NCI-H1105 treated with DMSO at 0.1 percent for 48 hours (cell line): ENCODE measurements around the gene NOP9.
A peak's percentile ranks its signal among the peaks of the same experiment; 100 is the strongest.

Experiments used
- DNase-seq: peaks from one replicate; lab custom pipeline; 2025; lab: John Stamatoyannopoulos, UW

Gene NOP9

DNA sequence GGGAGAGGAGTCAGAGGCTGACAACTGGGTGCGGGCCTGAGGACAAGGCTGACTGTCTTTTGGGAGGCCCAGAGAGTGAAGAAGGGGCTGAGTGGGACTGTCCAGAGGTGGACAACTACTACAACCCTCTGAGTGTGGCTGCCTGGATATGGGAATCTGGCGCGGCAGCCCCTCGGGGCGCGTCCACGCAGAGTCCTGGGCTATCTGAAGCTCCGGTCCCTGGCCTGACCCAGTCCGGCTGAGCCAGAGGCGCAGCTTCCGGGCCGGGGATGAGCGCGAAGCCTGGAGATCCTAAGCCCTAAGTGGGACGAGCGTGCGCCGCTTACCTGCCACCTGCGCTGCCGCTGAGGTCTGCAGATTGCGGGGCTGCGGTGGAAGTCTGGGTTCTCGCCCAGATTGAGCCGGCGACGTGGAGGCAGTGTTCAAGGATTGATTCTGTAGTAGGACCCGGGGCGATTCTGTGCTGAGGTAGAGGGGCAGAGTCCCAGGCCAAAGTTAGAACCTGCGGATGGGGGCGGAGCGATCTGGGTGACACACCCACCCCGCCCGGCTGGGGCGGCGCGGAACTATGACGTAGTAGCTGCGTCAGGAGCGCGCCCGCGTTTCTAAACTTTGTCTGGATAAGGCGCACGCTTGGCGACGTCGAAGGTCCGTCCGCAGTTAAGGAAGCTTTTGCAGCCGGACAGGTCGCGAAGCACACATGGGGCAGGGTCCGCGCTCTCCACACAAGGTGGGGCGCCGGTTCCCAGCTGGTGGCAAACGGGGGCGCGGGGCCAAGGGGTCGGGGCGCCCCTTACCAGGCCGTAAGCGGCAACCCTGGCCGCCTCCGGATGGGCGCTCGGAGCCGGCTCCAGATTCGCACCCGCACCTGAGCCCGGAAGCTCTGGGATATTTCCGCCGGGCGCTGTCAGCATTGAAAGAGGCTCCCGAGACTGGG is at the start of gene NOP9, which contains the start of gene DHRS1:
NOP9 (plus strand) TSS at position 596 of the 937 bp plus-strand sequence; CDS start at position 701, 105 bp downstream.
DHRS1 (minus strand) TSS at position 526 of the 937 bp plus-strand sequence. CDS start 674 bp downstream, outside the sequence.
- DNase-seq, result peak; percentile 75

- no peak for DNase-seq
These were observed 49.3 kb upstream of the NOP9 start for GRCh38 chr14:24250354-24250753.

DNA sequence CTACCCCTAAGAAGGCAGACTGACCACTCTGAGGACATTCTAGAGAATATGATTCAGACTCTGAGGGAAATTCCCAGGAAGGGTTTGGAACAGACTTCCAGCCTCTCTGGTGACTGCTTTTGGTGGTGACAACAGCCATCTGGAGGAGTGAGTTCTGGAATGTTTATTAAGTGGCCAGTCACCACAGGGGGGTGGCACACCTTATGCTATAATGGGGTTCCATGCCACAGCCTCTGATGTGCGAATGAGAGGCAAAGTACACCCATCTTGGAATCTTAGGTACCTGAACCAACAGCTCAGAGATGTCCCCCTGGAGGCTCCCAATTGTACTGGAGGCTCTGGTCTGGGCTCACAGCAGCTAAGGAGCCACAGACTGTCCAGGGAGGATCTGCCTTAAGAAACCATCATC is 47.8 kb upstream of the NOP9 start:
- no peak for DNase-seq

DNA sequence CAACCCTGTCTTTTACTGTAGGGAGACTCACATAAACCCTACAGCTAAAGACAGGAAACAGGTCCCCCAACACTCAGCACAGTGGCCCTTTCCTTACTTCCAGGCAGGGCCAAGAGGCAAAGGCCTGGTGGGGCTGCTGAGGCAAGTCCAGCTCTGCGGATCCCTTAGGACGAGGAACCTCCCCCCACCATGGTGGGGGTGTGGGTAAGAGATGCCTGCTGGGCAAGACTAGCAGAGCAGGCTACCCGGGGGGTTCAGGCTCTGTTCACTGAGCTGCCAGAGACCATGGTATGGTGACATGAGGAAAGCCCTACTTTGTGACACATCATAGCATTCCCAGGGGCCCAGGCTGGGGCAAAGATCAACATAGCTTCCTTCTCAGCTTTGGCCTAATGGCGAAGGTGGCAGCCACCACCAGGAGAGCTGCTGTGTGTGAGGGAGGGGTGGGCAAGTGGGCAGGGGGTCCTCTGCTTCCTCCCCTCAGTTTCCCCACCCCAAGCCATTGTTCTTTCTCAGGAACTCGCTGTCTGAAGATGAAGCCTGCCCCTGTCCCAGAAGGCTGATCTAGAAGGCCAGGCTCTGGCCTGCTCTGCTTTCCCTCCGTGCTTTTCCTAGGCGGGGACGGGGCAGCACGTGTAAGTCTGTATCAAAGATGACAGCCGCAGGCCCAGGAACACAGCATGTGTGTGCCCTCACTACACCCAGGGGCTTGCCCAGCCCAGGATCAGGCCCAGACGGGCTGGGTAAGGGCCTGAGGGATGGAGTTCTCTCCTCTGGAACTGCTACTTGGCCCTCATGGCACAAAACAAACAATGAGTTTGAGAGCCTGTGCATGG is 47.1 kb upstream of the NOP9 start:
- no peak for DNase-seq

DNA sequence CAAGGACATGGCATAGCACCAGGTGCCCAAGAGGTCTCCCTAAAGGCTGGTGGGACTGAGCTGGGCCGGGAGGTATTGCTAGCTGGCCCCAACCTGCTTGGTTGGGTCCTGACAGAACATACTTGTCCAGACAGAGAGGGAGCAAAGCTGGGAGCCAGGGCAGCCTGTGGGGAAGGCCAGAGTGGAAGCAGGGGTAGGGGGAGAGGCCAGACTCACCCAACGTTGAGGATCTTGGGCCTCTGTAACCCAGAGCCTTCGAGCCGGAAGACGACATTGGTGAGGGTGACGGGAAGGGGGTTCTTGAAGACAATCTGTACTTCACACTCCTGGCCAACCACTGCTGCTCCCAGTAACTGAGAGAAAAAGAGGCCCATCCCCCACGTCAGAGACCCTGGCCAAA is 45.7 kb upstream of the NOP9 start:
- DNase-seq, result no peak

DNA sequence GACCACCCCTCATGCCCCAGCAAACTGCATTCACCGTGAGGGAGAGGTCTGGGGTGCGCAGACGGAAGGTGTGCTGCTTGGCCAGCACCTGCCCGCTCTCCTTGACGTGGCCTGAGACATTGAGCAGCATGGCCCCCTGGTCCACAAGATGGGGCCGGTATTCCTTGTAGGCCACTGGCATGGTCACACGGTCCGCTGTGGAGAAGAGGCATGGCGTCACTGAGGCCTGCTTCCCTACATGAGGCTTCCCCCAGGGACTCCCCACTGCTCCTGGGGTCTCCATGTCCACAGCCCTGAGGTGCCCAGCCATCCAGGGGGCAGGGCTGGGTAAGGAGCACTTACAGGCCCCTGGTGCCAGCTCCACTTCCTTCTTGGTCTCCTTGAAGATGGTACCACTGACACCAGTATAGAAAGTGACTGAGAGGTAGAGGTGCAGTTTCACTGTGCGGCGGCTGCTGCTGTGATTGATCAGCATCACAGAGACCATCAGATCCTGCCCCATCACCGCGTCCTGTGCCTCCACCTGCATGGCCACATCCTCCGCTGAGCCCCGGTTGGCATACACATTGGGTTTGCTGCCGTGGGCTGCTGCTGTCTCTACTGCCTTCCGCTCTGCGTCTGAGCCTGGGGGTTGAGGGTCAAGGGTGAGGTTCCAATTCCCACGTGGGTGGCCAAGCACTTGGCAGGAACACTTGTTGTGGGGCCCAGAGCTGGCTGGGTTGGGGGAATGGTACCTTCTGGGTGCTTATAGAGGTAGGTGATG is 44.8 kb upstream of the NOP9 start:
- no peak for DNase-seq

GRCh38 chr14:24255438-24255837 is 44.2 kb upstream of the NOP9 start:
- DNase-seq, result no peak

- no peak for DNase-seq
These were observed 43.5 kb upstream of the NOP9 start for GRCh38 chr14:24255931-24256711.

DNA sequence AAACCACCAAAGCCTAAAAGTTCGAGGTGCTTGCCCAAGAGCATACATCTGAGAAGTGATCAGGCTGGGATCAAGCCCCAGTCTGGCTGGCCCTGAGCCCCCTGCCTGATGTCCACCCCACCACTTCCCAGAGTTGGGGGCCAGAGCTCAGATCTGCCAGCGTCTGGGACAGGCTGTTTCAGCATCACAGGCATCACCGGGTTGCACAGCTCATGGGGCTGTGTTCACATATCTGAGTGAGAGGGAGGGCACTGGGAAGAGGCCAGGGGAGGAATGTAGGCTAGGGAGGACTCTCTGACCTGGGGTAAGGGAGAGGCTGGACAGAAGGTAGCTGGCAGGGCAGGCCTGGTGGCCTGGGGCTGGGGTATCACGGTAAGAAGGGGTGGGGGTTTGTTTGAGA is 42.7 kb upstream of the NOP9 start:
- DNase-seq, result no peak

DNA sequence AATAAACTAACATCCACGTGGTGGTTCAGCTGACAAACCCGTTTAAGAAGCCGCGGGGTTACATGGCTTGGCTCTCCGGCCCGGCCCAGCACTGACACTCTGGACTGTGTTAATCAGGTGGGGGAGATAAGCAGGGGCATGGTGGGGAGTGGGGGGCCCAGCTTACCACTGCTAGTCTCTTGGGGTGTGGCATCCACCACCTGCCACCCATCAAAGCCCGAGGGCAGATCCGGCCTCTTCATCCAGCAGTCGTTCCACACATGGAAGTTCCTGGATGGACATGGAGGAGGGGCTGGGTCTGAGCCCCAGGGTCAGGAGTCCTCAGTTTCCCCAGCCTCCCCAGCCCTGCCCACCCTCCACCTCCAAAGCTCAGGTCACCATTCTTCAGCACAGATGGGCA is 41.5 kb upstream of the NOP9 start:
- DNase-seq, result no peak

DNA sequence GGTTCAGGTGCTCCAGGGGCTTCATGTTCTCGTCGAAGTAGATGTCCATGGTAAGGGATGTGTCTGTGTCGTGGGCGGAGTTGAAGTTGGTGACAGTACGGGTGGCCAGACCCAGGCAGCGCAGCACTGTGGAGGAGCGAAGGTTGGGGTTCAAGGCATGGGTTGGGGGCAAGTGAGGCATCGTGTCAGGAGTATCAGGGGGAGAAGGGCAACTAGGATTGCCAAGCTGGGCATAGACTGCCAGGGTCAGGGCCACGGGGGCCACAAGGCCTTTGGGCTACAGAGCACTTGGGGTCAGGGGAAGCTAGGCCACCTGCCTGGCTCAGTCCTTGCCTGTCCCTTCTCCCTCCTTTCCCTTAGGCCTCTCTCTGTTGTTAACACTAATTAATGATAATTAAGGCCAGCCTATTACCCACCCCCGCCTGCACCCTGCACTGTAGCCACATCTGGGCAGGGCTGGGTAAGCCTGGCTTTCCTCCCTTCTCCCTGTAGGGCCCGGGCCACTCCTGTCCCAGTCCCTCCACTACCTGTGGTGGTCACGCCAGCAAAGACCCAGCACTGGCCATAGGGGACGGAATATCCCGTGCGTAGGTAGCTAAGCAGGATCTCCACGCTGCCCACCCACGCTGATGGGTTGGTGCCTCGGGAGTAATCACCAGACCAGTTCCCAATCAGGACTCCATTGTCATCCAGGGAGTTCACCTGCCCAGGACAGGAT is 40.9 kb upstream of the NOP9 start:
- DNase-seq, result no peak

DNA sequence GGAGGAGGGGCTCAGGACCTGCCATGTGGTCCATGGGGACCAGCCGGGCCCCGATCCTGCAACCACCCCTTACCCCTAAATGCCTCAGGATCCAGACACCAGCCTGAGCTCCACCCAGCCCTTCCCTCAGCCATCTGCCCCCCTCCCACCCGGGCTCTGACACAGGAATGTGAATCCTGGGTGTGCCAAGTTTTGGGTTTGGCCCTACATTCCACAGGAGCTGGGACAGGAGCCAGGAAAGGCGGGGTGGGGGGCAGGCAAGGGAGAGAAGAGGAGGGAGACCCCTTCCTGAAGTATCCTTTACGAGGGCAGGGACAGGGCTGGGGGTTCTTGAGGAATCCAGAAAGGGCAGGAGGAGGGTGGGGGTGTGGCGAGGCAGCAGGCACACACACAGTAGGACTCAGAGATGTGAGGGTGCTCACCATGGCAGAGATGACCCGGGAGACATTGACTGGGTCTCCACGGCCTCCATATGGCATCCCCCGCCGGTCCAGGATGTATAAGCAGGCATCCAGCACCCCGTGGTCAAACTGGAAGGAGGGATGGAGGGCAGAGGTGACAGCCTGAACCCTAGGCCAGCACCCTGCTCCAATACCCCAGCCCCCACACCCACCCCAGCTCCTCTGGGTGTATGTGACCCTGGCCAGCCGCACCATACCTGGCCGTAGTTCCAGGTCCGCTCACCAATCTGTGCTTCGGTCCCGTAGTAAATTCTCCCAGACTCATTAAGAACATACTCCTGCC is 40.2 kb upstream of the NOP9 start:
- no peak for DNase-seq

DNA sequence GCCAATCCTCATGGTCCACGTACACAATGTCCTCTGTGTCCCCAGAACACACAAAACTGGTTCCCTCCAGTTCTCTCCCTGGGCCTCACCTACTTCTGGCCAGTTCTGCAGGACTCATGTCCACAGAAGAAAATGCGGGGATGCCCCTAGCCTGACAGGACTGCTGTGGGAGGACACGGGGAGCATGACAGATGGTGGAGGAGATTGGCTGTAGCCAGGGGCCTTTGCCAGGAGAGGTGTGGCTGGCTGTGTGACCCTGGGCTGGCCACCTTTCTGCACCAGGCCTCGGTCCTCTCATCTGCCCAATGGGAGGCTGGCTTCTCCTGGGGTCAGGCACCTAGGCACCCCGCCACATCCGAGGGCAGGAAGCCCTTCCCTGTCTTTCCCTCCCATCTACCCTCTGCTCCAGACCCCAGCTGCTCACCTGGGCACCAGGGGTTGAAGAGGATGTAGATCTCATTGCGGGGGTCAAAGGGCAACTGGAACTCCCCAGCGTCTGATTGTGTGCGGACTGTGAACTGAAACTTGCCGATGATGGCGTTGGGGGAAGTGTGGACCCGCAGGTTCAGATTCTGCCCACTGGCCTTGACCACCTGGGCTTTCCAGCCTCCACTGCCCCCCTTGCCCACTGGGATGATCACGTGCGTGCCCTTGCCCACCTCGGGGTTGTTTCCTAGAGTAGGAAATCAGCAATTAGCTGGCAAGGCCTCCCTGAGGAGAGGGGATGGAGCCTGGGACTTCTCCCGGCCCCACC is 39.4 kb upstream of the NOP9 start:
- no peak for DNase-seq

DNA sequence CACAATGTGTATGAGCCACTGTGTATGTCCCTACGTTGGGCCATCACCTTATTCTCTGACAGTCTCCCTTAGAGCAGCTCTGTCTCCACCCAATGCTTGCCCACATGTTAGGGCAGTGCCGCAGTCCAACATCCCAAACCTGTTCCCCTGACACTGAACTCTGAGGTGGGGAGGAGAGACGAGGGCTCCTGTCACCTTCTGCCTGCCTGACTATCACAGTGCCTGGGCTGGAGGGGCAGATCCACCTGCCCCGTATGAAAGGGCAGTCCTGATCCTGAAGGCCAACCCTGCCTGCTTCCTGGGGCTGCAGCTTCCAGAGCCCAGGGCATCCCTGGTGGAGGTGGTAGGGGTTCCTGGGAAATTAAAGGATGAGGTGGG is 38.9 kb upstream of the NOP9 start:
- DNase-seq, result no peak

DNA sequence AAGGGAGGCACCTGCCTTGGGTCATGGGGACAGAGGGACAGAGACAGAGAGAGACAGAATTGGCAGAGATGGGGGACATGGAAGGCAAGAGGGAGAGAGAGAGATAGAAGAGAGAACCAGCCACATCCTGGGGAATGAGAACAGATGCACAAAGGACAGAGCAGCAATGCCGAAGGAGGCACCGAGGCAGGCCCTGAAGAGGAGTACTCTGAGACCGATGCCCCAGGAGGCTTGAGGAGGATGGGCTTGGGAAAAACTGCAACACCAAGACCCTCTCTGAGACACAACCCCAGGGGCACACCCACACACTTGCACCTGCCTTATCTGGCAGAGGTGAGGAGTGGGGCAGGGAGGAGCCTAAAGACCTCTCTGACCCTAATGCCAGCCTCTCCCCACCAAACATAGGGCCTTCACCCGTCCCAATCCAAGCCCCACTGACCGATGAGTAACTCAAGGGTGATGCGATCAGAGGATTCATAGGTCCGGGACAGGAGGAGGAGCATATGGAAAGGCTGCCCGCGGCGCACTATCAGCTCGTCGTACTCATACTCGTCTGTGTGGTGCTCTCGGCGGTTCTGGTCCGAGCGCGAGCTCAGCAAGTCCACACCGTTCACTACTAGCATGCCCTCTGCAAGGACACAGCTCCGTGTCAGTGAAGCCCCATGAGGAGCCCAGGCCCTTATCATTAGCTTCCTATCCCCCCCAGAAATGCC is 38.2 kb upstream of the NOP9 start:
- DNase-seq, result no peak

- DNase-seq, result no peak
These were observed 37.7 kb upstream of the NOP9 start for GRCh38 chr14:24261969-24262327.

- no peak for DNase-seq
These were observed 36.6 kb upstream of the NOP9 start, which contains the start of gene TGM1 for GRCh38 chr14:24262821-24263733. Gene TGM1, minus strand, starts transcription at chr14:24263177. Its CDS starts 825 bp downstream, at chr14:24262352.
